ENCODE data around the gene RBM17. TPM values are rescaled to one million over a fixed set of nuclear protein-coding genes. Genes with fewer than 3 reads are reported as not detected.

The RBM17 gene
- total and polyA plus RNA-seq, 10 of the 15 experiments (the other 5 are each of a cell fraction or from before 2014, with no cell fraction given), result 28.4 to 181 (median 83.9) TPM

GRCh38 chr10:6138456-6138855 lies 49.6 kb downstream of the RBM17 start:
- no peaks in the 10 kb centered on the region for H3K79me2 ChIP-seq (ENCODE audit: control insufficient read depth, insufficient read depth, low read length)
- CTCF ChIA-PET, result interaction anchor here (0.8 to 5.6 kb wide), 3 partner anchors 12 to 263 kb away, joined by 3 to 50 read pairs (median 4); no protein-coding TSS in a partner anchor
- H4K20me1 ChIP-seq (ENCODE audit: control insufficient read depth, insufficient read depth), result no peaks in the 10 kb centered on the region
- H3K4me1 ChIP-seq (ENCODE audit: control insufficient read depth, insufficient read depth, low read length), result peaks cover 57% of the 10 kb centered on the region
- no peak overlapping the region for H3K9ac ChIP-seq (ENCODE audit: control insufficient read depth, insufficient read depth, low read length)
- 94% methylated on average over 11 of the region's 11 CpGs for WGBS (ENCODE audit: insufficient coverage, insufficient replicate concordance, low lambda C conversion rate, missing lambda C conversion rate)
- RAD21 ChIA-PET (ENCODE audit: unreplicated experiment), result interaction anchor here (1.2 to 2.8 kb wide), 2 partner anchors 12 to 64 kb away, joined by 3 to 9 read pairs; partner anchors contain the start of gene PFKFB3
- in situ Hi-C loops (cut with MboI) (no loop called here), intact Hi-C loops (cut with micrococcal nuclease; ENCODE audit: unreplicated experiment) (no loop called here)
- H3K4me2 ChIP-seq (ENCODE audit: control insufficient read depth, insufficient read depth), result no peak overlapping the region
- H2AFZ ChIP-seq (ENCODE audit: control insufficient read depth, low read depth, low read length), result no peak overlapping the region
- POLR2A ChIA-PET, result interaction anchor here (0.8 kb wide), 1 partner anchor 10 kb away, joined by 3 read pairs; no protein-coding TSS in a partner anchor
- H3K4me3 ChIP-seq, result no peak overlapping the region
- DNase-seq (ENCODE audit: low read depth, low spot score), result no peak
- TF ChIP-seq BCL3 (IDR thresholded peaks at IDR 0.05; ENCODE audit: borderline replicate concordance, insufficient read depth, low read depth, low read length, poor library complexity, severe bottlenecking), result peak; percentile 24
- TF ChIP-seq TBL1XR1 (IDR thresholded peaks at IDR 0.05; ENCODE audit: low read depth, low read length), result no peak
- no peak overlapping the region for H3K27ac ChIP-seq (ENCODE audit: control insufficient read depth, insufficient read depth)
- no TSS peak for BruUV-seq (replicated peaks)
- FAIRE-seq, result no peak
- no peaks in the 10 kb centered on the region for H3K36me3 ChIP-seq (ENCODE audit: control insufficient read depth in 2 of 2, insufficient read depth in 2 of 2, low read length in 1 of 2)
- no peaks in the 10 kb centered on the region for H3K9me3 ChIP-seq (replicated peaks; ENCODE audit: control insufficient read depth, insufficient read depth, low read length)
- SMC1A ChIA-PET (ENCODE audit: uncharacterized antibody, unreplicated experiment), result interaction anchor here (1.2 to 2.6 kb wide), 2 partner anchors 8 to 38 kb away, joined by 3 to 6 read pairs; no protein-coding TSS in a partner anchor
- no peaks in the 10 kb centered on the region for H3K27me3 ChIP-seq (replicated peaks in 1 of 2; ENCODE audit: control insufficient read depth in 2 of 2, insufficient read depth in 2 of 2, low read length in 1 of 2)
- ATAC-seq, result no peak

GRCh38 chr10:6139470-6139869 lies 50.6 kb downstream of the RBM17 start:
- no peak for DNase-seq (ENCODE audit: low read depth, low spot score)
- no peak for FAIRE-seq
- BruUV-seq (replicated peaks), result no TSS peak
- Histone ChIP-seq H4K20me1 (ENCODE audit: control insufficient read depth, insufficient read depth) (no peaks in the 10 kb centered on the region), H3K36me3 (ENCODE audit: control insufficient read depth in 2 of 2, insufficient read depth in 2 of 2, low read length in 1 of 2) (no peaks in the 10 kb centered on the region), H2AFZ (ENCODE audit: control insufficient read depth, low read depth, low read length) (no peak overlapping the region), H3K9ac (ENCODE audit: control insufficient read depth, insufficient read depth, low read length) (no peak overlapping the region), H3K4me3 (no peak overlapping the region), H3K9me3 (replicated peaks; ENCODE audit: control insufficient read depth, insufficient read depth, low read length) (no peaks in the 10 kb centered on the region), H3K4me2 (ENCODE audit: control insufficient read depth, insufficient read depth) (no peak overlapping the region), H3K27ac (ENCODE audit: control insufficient read depth, insufficient read depth) (no peak overlapping the region), H3K79me2 (ENCODE audit: control insufficient read depth, insufficient read depth, low read length) (no peaks in the 10 kb centered on the region), H3K27me3 (replicated peaks in 1 of 2; ENCODE audit: control insufficient read depth in 2 of 2, insufficient read depth in 2 of 2, low read length in 1 of 2) (no peaks in the 10 kb centered on the region), H3K4me1 (ENCODE audit: control insufficient read depth, insufficient read depth, low read length) (peaks cover 55% of the 10 kb centered on the region)
- ATAC-seq, result no peak
- WGBS (ENCODE audit: insufficient coverage, insufficient replicate concordance, low lambda C conversion rate, missing lambda C conversion rate), result 76% methylated on average over 11 of the region's 11 CpGs
- in situ Hi-C loops (cut with MboI), result no loop called here
- ChIA-PET CTCF (interaction anchor here (0.6 to 5.6 kb wide), 4 partner anchors 9 to 95 kb away, joined by 3 to 50 read pairs (median 4); no protein-coding TSS in a partner anchor), RAD21 (ENCODE audit: unreplicated experiment) (interaction anchor here (1.2 to 2.8 kb wide), 2 partner anchors 11 to 63 kb away, joined by 3 to 9 read pairs; partner anchors contain the start of gene PFKFB3), POLR2A (interaction anchor here (0.7 kb wide), 1 partner anchor 295 kb away, joined by 4 read pairs; no protein-coding TSS in a partner anchor), SMC1A (ENCODE audit: uncharacterized antibody, unreplicated experiment) (interaction anchor here (0.7 to 2.6 kb wide), 4 partner anchors 9 to 266 kb away, joined by 3 to 7 read pairs (median 4); no protein-coding TSS in a partner anchor)
- intact Hi-C loops (cut with micrococcal nuclease; ENCODE audit: unreplicated experiment), result no loop called here
- no peak for TF ChIP-seq ATF2 (IDR thresholded peaks at IDR 0.05; ENCODE audit: low read length)
- TF ChIP-seq JUND (IDR thresholded peaks at IDR 0.05; ENCODE audit: low read depth, low read length), result no peak
- TF ChIP-seq CHD4 (IDR thresholded peaks at IDR 0.05), result no peak
- TF ChIP-seq ZNF687 (IDR thresholded peaks at IDR 0.05), result no peak
- no peak for TF ChIP-seq TBL1XR1 (IDR thresholded peaks at IDR 0.05; ENCODE audit: low read depth, low read length)
- TF ChIP-seq ESRRA (IDR thresholded peaks at IDR 0.05; ENCODE audit: low read length), result no peak
- TF ChIP-seq POLR2AphosphoS5 (IDR thresholded peaks at IDR 0.05; ENCODE audit: low read length), result no peak
- no peak for TF ChIP-seq MEF2B (IDR thresholded peaks at IDR 0.05; ENCODE audit: partially characterized antibody, poor library complexity, severe bottlenecking)
